IMR-90 (cell line): ENCODE measurements around the gene FOXP1. TPM values are rescaled to one million over a fixed set of nuclear protein-coding genes. Genes with fewer than 3 reads are reported as not detected.

Experiments used
- ATAC-seq: fragments of 200-7000 bp; cut with Tn5 transposase; 2 replicates; pipeline ENCODE4 v1.9.1; 2020; ENCODE audit warnings: low read depth, mild to moderate bottlenecking, moderate library complexity
- BruUV-seq: library from RNA; stranded (reverse); fragments of 400-500 nt; replicated peaks from 2 replicates; lab custom pipeline; 2021; lab: Mats Ljungman, UMichigan
- CTCF ChIA-PET: fragments of 300-600 bp; formaldehyde crosslinking; extraction: SDS; loops from one replicate; lab custom pipeline; 2021; ENCODE audit warnings: antibody characterized with exemption; lab: Yijun Ruan, JAX
- POLR2A ChIA-PET: fragments of 300-600 bp; sonication (Branson Sonifier 250); formaldehyde crosslinking; loops from one replicate; lab custom pipeline; 2022; ENCODE audit warnings: antibody characterized with exemption; ENCODE audit not compliant: unreplicated experiment; lab: Charles Lee
- DNase-seq: peaks from one replicate; pipeline ENCODE4 v3.0.0; 2013
- H2AFZ ChIP-seq: replicated peaks from 2 replicates; pipeline ENCODE3; 2013; ENCODE audit warnings: low read length, mild to moderate bottlenecking; ENCODE audit not compliant: poor library complexity
- H2AK5ac ChIP-seq: 2 replicates; pipeline ENCODE4 v1.6.1; 2013; ENCODE audit warnings: low read depth, low read length, inconsistent platforms
- H2AK9ac ChIP-seq: replicated peaks from 2 replicates; pipeline ENCODE3; 2013; ENCODE audit warnings: mild to moderate bottlenecking, low read depth, low read length, moderate library complexity; ENCODE audit not compliant: poor library complexity
- H2BK120ac ChIP-seq: 2 replicates; pipeline ENCODE4 v1.6.1; 2013; ENCODE audit warnings: low read depth, low read length, inconsistent platforms
- H2BK15ac ChIP-seq: 3 replicates; pipeline ENCODE4 v1.6.1; 2013; ENCODE audit warnings: low read depth, low read length, inconsistent platforms
- H2BK20ac ChIP-seq: 2 replicates; pipeline ENCODE4 v1.6.1; 2013; ENCODE audit warnings: low read depth, mild to moderate bottlenecking, inconsistent platforms, low read length, moderate library complexity
- H2BK5ac ChIP-seq: 2 replicates; pipeline ENCODE4 v1.6.1; 2013; ENCODE audit warnings: mild to moderate bottlenecking, low read depth, low read length, inconsistent platforms; ENCODE audit not compliant: poor library complexity, severe bottlenecking
- H3K14ac ChIP-seq: replicated peaks from 2 replicates; pipeline ENCODE4 v1.6.1; 2013; ENCODE audit warnings: low read depth, low read length, inconsistent platforms
- H3K18ac ChIP-seq: 2 replicates; pipeline ENCODE4 v1.6.1; 2013; ENCODE audit warnings: low read depth, low read length, control low read depth
- H3K23ac ChIP-seq: 2 replicates; pipeline ENCODE4 v1.6.1; 2013; ENCODE audit warnings: low read depth, low read length, inconsistent platforms
- H3K27ac ChIP-seq: 2 replicates; pipeline ENCODE4 v1.5.1; 2013; ENCODE audit warnings: mild to moderate bottlenecking, control low read depth, low read length; ENCODE audit not compliant: insufficient read depth
- H3K27me3 ChIP-seq: 2 replicates; pipeline ENCODE4 v1.6.1; 2013; ENCODE audit warnings: low read length; ENCODE audit not compliant: control insufficient read depth, insufficient read depth
- H3K36me3 ChIP-seq: 2 replicates; pipeline ENCODE4 v1.6.1; 2013; ENCODE audit warnings: low read length, mixed read lengths; ENCODE audit not compliant: control insufficient read depth, insufficient read depth
- H3K4ac ChIP-seq: 2 replicates; pipeline ENCODE4 v1.6.1; 2013; ENCODE audit warnings: low read depth, low read length, inconsistent platforms
- H3K4me1 ChIP-seq: 2 replicates; pipeline ENCODE4 v1.6.1; 2013; ENCODE audit warnings: low read length, mixed read lengths; ENCODE audit not compliant: control insufficient read depth, insufficient read depth
- H3K4me2 ChIP-seq: 2 replicates; pipeline ENCODE4 v1.6.1; 2013; ENCODE audit warnings: low read depth, mild to moderate bottlenecking, control low read depth, low read length, moderate library complexity
- H3K4me3 ChIP-seq: 2 replicates; pipeline ENCODE4 v1.5.1; 2013; ENCODE audit warnings: low read depth, mild to moderate bottlenecking, control low read depth, low read length, moderate library complexity; ENCODE audit not compliant: insufficient read depth
- H3K56ac ChIP-seq: 2 replicates; pipeline ENCODE4 v1.6.1; 2013; ENCODE audit warnings: low read length, inconsistent platforms; ENCODE audit not compliant: insufficient read depth; ENCODE audit errors: extremely low read depth
- H3K79me1 ChIP-seq, 2 experiments: 2 replicates each; pipeline ENCODE4 v1.6.1; 2013; ENCODE audit warnings: low read length in 2 of 2, inconsistent platforms in 1 of 2, low read depth in 1 of 2
- H3K9ac ChIP-seq: 2 replicates; pipeline ENCODE4 v1.6.1; 2013; ENCODE audit warnings: low read depth, low read length, control low read depth
- H3K9me1 ChIP-seq: 2 replicates; pipeline ENCODE4 v1.6.1; 2013; ENCODE audit warnings: low read length, inconsistent platforms; ENCODE audit not compliant: insufficient read depth
- H3K9me3 ChIP-seq: 2 replicates; pipeline ENCODE4 v1.6.1; 2013; ENCODE audit warnings: low read length; ENCODE audit not compliant: control insufficient read depth, insufficient read depth
- H4K20me1 ChIP-seq: 2 replicates; pipeline ENCODE4 v1.6.1; 2013; ENCODE audit warnings: low read length, inconsistent platforms; ENCODE audit not compliant: insufficient read depth
- H4K5ac ChIP-seq: 2 replicates; pipeline ENCODE4 v1.6.1; 2013; ENCODE audit warnings: mild to moderate bottlenecking, low read depth, low read length, control low read depth
- H4K8ac ChIP-seq, 2 experiments: 2 replicates each; pipeline ENCODE4 v1.6.1; 2013; ENCODE audit warnings: low read depth in 2 of 2, low read length in 2 of 2, control low read depth in 1 of 2, inconsistent platforms in 1 of 2
- H4K91ac ChIP-seq: 2 replicates; pipeline ENCODE4 v1.6.1; 2013; ENCODE audit warnings: low read depth, low read length, inconsistent platforms; ENCODE audit not compliant: insufficient read depth
- FOS ChIP-seq: fragments of 150-350 bp; IDR thresholded peaks from 2 replicates; pipeline ENCODE4 v1.6.1; 2016; ENCODE audit warnings: low read depth, low read length
- RAD21 ChIP-seq: IDR thresholded peaks from 2 replicates; pipeline ENCODE4 v1.6.1; 2012; ENCODE audit warnings: low read length, improper control_type of control experiment
- WGBS, 2 experiments: methylation state at CpG; one replicate each; pipeline versions ENCODE4 v1.1.5 to v1.1.7; 2013; ENCODE audit warnings: missing lambda C conversion rate in 2 of 2; ENCODE audit not compliant: insufficient read length in 1 of 2; ENCODE audit errors: extremely low coverage in 2 of 2; 5-methylcytosine and 5-hydroxymethylcytosine counted together
- dilution Hi-C: fragments of 300-500 bp; cut with HindIII; formaldehyde crosslinking; loops from one replicate; pipeline ENCODE4 v1.14.3; 2018; ENCODE audit warnings: low sequenced_read_pairs; ENCODE audit not compliant: unreplicated experiment
- in situ Hi-C: fragments of 300-500 bp; cut with MboI; formaldehyde crosslinking; loops from 3 replicates; pipeline ENCODE4 v1.14.3; 2019; ENCODE audit warnings: low sequenced_read_pairs, inconsistent platforms, mixed read lengths
- intact Hi-C: fragments of 100-400 bp; cut with micrococcal nuclease; formaldehyde crosslinking; loops from 2 replicates; pipeline ENCODE4 v1.10.0; 2022
- polyA plus RNA-seq, 3 experiments: library from polyadenylated mRNA; depleted of rRNA; stranded (reverse); fragments of >200 nt; gene quantifications; 2 replicates each; pipeline ENCODE4 v1.2.3, GENCODE V29; 2012; ENCODE audit warnings: low replicate concordance in 1 of 3
- total RNA-seq: library from RNA; depleted of rRNA; stranded (reverse); fragments of >200 nt; gene quantifications from 2 replicates; pipeline ENCODE4 v1.2.3, GENCODE V29; 2012

Gene FOXP1
- total and polyA plus RNA-seq, 2 of the 4 experiments (the other 2 are of a cell fraction): 37.0 to 132 TPM

GRCh38 chr3:71035314-71035713 lies 548.2 kb downstream of the FOXP1 start:
- ATAC-seq (peak; percentile 67), DNase-seq (peak; percentile 83)
- H3K23ac ChIP-seq: no peak overlapping the region; the same call in 1 of the 2 replicates
- in situ Hi-C loops: no loop called here
- POLR2A ChIA-PET: no interaction called here
- H3K4me3 ChIP-seq: no peak overlapping the region
- intact Hi-C loops: no loop called here
- H3K56ac ChIP-seq: no peak overlapping the region
- no peak overlapping the region; the same call in 1 of the 2 replicates for H3K4ac ChIP-seq
- H4K91ac ChIP-seq: no peak overlapping the region
- H3K27ac ChIP-seq: no peak overlapping the region; the same call in 1 of the 2 replicates
- peaks cover 25% of the 10 kb centered on the region for H3K9me1 ChIP-seq
- WGBS, 2 experiments: no CpG with 5 or more reads among the region's 5 CpGs
- H4K20me1 ChIP-seq: peaks cover 45% of the 10 kb centered on the region
- H2BK15ac ChIP-seq: no peak overlapping the region
- H2AK9ac ChIP-seq: no peak overlapping the region
- 0 out of 2 replicates have a peak, but pooled peaks have one; percentile 3 for TF ChIP-seq RAD21
- no peak for TF ChIP-seq FOS
- no peak overlapping the region for H3K4me2 ChIP-seq
- H3K14ac ChIP-seq: no peak overlapping the region
- peak overlapping the region in 1 of 2 experiments; percentile 0; a peak in 1 of 4 replicates for H4K8ac ChIP-seq
- H2BK5ac ChIP-seq: peak overlapping the region; percentile 60
- H3K4me1 ChIP-seq: peaks cover 6% of the 10 kb centered on the region
- dilution Hi-C loops: no loop called here
- no peak overlapping the region for H4K5ac ChIP-seq
- H2AFZ ChIP-seq: no peak overlapping the region
- H2BK20ac ChIP-seq: no peak overlapping the region
- no peak overlapping the region for H2BK120ac ChIP-seq
- no peaks in the 10 kb centered on the region for H3K9me3 ChIP-seq
- peaks cover 49% of the 10 kb centered on the region for H3K36me3 ChIP-seq
- no peaks in the 10 kb centered on the region for H3K27me3 ChIP-seq
- no TSS peak for BruUV-seq
- no peak overlapping the region for H3K18ac ChIP-seq
- CTCF ChIA-PET: no interaction called here
- H3K79me1 ChIP-seq: peaks cover 41 to 85% of the 10 kb centered on the region in 2 experiments
- H3K9ac ChIP-seq: no peak overlapping the region
- H2AK5ac ChIP-seq: no peak overlapping the region
